HepG2 (cell line): Measurements from ENCODE around the gene ASF1B. TPM values are rescaled to one million over a fixed set of nuclear protein-coding genes. Genes with fewer than 3 reads are reported as not detected.

Source experiments
- AGO2 ChIP-seq: fragments of 200-400 bp; formaldehyde crosslinking; optimal IDR thresholded peaks from 2 replicates; pipeline ENCODE3; 2017; ENCODE audit warnings: mild to moderate bottlenecking, low read depth, low read length, moderate library complexity
- EHMT2 ChIP-seq: fragments of 200-600 bp; sonication (generic); IDR thresholded peaks from 2 replicates; pipeline ENCODE4 v1.7.0; 2017; ENCODE audit warnings: antibody characterized with exemption, low read depth, low read length, borderline replicate concordance
- ETV6 ChIP-seq: sonication (generic); formaldehyde crosslinking; conservative IDR thresholded peaks from 2 replicates; pipeline ENCODE4 v1.4.0; 2020; ENCODE audit warnings: missing genetic modification reagents
- HIVEP1 ChIP-seq: sonication (generic); formaldehyde crosslinking; IDR thresholded peaks from 2 replicates; pipeline ENCODE4 v1.4.0; 2020; ENCODE audit warnings: mild to moderate bottlenecking, missing genetic modification reagents
- MBNL3 ChIP-seq: fragments of 250-450 bp; sonication (Bioruptor Pico); conservative IDR thresholded peaks from 2 replicates; pipeline ENCODE4 v1.8.0; 2022; ENCODE audit warnings: mild to moderate bottlenecking, inconsistent platforms
- NCOA5 ChIP-seq: sonication (generic); formaldehyde crosslinking; IDR thresholded peaks from 2 replicates; pipeline ENCODE4 v1.4.0; 2020; ENCODE audit warnings: missing genetic modification reagents
- NFRKB ChIP-seq: fragments of 450-650 bp; IDR thresholded peaks from 2 replicates; pipeline ENCODE4 v1.6.1; 2017
- ONECUT2 ChIP-seq: sonication (generic); formaldehyde crosslinking; IDR thresholded peaks from 2 replicates; pipeline ENCODE4 v1.4.0; 2020; ENCODE audit warnings: missing genetic modification reagents
- POLR2G ChIP-seq: fragments of 200-400 bp; formaldehyde crosslinking; IDR thresholded peaks from 2 replicates; pipeline ENCODE4 v1.6.1; 2018; ENCODE audit warnings: mild to moderate bottlenecking, low read depth, low read length, moderate library complexity
- SETDB1 ChIP-seq: sonication (generic); formaldehyde crosslinking; IDR thresholded peaks from 2 replicates; pipeline ENCODE4 v1.5.1; 2020; ENCODE audit warnings: missing genetic modification reagents, mild to moderate bottlenecking, borderline replicate concordance
- SMAD1 ChIP-seq: sonication (generic); formaldehyde crosslinking; IDR thresholded peaks from 2 replicates; pipeline ENCODE4 v1.4.0; 2020; ENCODE audit warnings: missing genetic modification reagents, low read depth, mild to moderate bottlenecking, borderline replicate concordance
- SNRNP70 ChIP-seq: fragments of 200-400 bp; formaldehyde crosslinking; IDR thresholded peaks from 2 replicates; pipeline ENCODE4 v1.6.1; 2017; ENCODE audit warnings: mild to moderate bottlenecking, low read depth, low read length, moderate library complexity
- SP140L ChIP-seq: sonication (generic); formaldehyde crosslinking; IDR thresholded peaks from 2 replicates; pipeline ENCODE4 v1.4.0; 2020; ENCODE audit warnings: missing genetic modification reagents, borderline replicate concordance
- TARDBP ChIP-seq: sonication (generic); formaldehyde crosslinking; IDR thresholded peaks from 2 replicates; pipeline ENCODE4 v1.8.0; 2022; ENCODE audit warnings: mild to moderate bottlenecking, missing genetic modification reagents
- TP53 ChIP-seq: sonication (generic); formaldehyde crosslinking; conservative IDR thresholded peaks from 2 replicates; pipeline ENCODE4 v1.4.0; 2020; ENCODE audit warnings: missing genetic modification reagents
- ZNF124 ChIP-seq: sonication (generic); formaldehyde crosslinking; IDR thresholded peaks from 2 replicates; pipeline ENCODE4 v1.4.0; 2020; ENCODE audit warnings: missing genetic modification reagents
- ZNF234 ChIP-seq: sonication (generic); formaldehyde crosslinking; conservative IDR thresholded peaks from 2 replicates; pipeline ENCODE4 v1.5.1; 2020; ENCODE audit warnings: mild to moderate bottlenecking, missing genetic modification reagents
- ZNF264 ChIP-seq: sonication (generic); formaldehyde crosslinking; IDR thresholded peaks from 2 replicates; pipeline ENCODE4 v1.4.0; 2020; ENCODE audit warnings: missing genetic modification reagents
- ZNF276 ChIP-seq: sonication (generic); formaldehyde crosslinking; IDR thresholded peaks from 2 replicates; pipeline ENCODE4 v1.4.0; 2020; ENCODE audit warnings: mild to moderate bottlenecking, low read depth, missing genetic modification reagents
- ZNF556 ChIP-seq: sonication (generic); formaldehyde crosslinking; IDR thresholded peaks from 2 replicates; pipeline ENCODE4 v1.4.0; 2020; ENCODE audit warnings: mild to moderate bottlenecking, missing genetic modification reagents, borderline replicate concordance
- ZNF558 ChIP-seq: sonication (generic); formaldehyde crosslinking; IDR thresholded peaks from 2 replicates; pipeline ENCODE4 v1.9.0; 2022; ENCODE audit warnings: mild to moderate bottlenecking, missing genetic modification reagents, borderline replicate concordance
- ZNF569 ChIP-seq: sonication (generic); formaldehyde crosslinking; IDR thresholded peaks from 2 replicates; pipeline ENCODE4 v1.5.0; 2020; ENCODE audit warnings: mild to moderate bottlenecking, missing genetic modification reagents, moderate library complexity, borderline replicate concordance
- ZNF713 ChIP-seq: sonication (generic); formaldehyde crosslinking; IDR thresholded peaks from 2 replicates; pipeline ENCODE4 v1.4.0; 2020; ENCODE audit warnings: mild to moderate bottlenecking, missing genetic modification reagents
- polyA plus RNA-seq, 8 experiments: library from polyadenylated mRNA; depleted of rRNA in 3 of 8; stranded (reverse) in 7 of 8; unstranded in 1 of 8; fragments of >200 nt; fragmentation: Illumina TruSeq in 4 of 8; extraction: Trizol in 4 of 8; gene quantifications; 2 replicates each; pipeline versions ENCODE4 v1.2.1 to v1.2.3, GENCODE V29; 2011 to 2016; ENCODE audit warnings: low read depth in 4 of 8, missing spikeins in 1 of 8, mixed read lengths in 1 of 8; ENCODE audit not compliant: insufficient read depth in 1 of 8
- total RNA-seq, 5 experiments: library from RNA; depleted of rRNA; stranded (reverse); fragments of >200 nt; fragmentation: Illumina TruSeq; extraction: Trizol; gene quantifications; 2 replicates each; pipeline ENCODE4 v1.2.3, GENCODE V29; 2016; ENCODE audit warnings: low read depth in 1 of 5
- TF ChIP-seq, protein P1 (sequence below): sonication (generic); formaldehyde crosslinking; IDR thresholded peaks from 2 replicates; pipeline ENCODE4 v1.5.1; 2020; ENCODE audit warnings: mild to moderate bottlenecking, missing genetic modification reagents, borderline replicate concordance

The ASF1B gene
- total and polyA plus RNA-seq, 2 of the 13 experiments (the other 11 are each of a cell fraction or from before 2014, with no cell fraction given): 18.2 to 24.8 TPM

DNA sequence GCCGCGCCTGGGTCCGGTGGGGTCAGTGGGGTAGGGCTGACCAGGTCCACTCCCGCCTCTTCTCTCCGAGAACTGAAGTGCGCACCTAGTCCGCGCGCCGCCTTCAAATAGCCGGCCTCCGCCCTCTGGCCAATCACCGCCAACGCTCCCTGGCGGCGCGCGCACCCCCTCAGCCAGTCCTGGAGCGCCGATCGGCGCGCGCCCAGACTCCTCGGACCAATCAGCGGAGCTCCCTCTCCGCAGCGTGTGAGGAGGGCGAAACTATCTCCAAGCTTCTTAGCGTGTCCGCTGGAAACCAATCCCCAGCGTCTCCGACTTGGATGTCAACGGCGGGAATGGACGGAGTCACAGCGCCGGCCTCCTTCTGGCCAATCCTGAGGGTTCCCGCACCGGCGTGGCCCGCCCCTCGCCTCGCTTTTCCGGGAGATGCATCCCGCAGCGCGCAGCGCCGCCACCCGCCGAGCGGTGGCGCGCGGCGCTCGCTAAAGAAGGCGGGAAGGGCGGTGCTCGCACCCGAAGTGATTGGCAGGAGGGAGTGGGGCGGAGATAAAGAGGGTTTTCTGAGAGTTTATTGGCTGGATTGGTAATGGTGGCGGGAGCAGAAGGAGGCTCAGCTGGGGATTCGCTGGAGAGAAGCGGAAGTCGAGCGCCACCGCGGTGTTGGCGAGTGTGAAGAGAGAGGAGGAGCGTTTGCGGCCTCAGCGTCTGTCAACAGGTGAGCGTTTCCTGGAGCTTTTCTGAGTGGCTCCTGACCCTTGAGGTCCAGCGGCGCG is at the start of gene ASF1B (continued):
- TF ChIP-seq AGO2 (no peak), ZNF713 (CRISPR knock-in tag) (no peak), ZNF558 (no peak), ZNF234 (CRISPR knock-in tag) (0 out of 2 replicates have a peak, but pooled peaks have one; percentile 53), SP140L (no peak), ZNF569 (CRISPR knock-in tag) (peak; percentile 87; the same call in 1 of the 2 replicates), HIVEP1 (CRISPR knock-in tag) (peak; percentile 44; the same call in 1 of the 2 replicates), SNRNP70 (no peak), NCOA5 (CRISPR knock-in tag) (no peak), EHMT2 (no peak), SMAD1 (CRISPR knock-in tag) (no peak), NFRKB (no peak), SETDB1 (CRISPR knock-in tag) (no peak), ETV6 (no peak; the same call in 1 of the 2 replicates), TARDBP (CRISPR knock-in tag) (peak; percentile 52), TP53 (CRISPR knock-in tag) (no peak; the same call in 1 of the 2 replicates), ZNF276 (CRISPR knock-in tag) (peak; percentile 83; the same call in 1 of the 2 replicates), ZNF124 (no peak), MBNL3 (CRISPR knock-in tag) (no peak), ONECUT2 (no peak), ZNF264 (no peak), POLR2G (peak; percentile 79), ZNF556 (CRISPR knock-in tag) (peak; percentile 20; the same call in 1 of the 2 replicates)
- TF ChIP-seq, protein P1, sequence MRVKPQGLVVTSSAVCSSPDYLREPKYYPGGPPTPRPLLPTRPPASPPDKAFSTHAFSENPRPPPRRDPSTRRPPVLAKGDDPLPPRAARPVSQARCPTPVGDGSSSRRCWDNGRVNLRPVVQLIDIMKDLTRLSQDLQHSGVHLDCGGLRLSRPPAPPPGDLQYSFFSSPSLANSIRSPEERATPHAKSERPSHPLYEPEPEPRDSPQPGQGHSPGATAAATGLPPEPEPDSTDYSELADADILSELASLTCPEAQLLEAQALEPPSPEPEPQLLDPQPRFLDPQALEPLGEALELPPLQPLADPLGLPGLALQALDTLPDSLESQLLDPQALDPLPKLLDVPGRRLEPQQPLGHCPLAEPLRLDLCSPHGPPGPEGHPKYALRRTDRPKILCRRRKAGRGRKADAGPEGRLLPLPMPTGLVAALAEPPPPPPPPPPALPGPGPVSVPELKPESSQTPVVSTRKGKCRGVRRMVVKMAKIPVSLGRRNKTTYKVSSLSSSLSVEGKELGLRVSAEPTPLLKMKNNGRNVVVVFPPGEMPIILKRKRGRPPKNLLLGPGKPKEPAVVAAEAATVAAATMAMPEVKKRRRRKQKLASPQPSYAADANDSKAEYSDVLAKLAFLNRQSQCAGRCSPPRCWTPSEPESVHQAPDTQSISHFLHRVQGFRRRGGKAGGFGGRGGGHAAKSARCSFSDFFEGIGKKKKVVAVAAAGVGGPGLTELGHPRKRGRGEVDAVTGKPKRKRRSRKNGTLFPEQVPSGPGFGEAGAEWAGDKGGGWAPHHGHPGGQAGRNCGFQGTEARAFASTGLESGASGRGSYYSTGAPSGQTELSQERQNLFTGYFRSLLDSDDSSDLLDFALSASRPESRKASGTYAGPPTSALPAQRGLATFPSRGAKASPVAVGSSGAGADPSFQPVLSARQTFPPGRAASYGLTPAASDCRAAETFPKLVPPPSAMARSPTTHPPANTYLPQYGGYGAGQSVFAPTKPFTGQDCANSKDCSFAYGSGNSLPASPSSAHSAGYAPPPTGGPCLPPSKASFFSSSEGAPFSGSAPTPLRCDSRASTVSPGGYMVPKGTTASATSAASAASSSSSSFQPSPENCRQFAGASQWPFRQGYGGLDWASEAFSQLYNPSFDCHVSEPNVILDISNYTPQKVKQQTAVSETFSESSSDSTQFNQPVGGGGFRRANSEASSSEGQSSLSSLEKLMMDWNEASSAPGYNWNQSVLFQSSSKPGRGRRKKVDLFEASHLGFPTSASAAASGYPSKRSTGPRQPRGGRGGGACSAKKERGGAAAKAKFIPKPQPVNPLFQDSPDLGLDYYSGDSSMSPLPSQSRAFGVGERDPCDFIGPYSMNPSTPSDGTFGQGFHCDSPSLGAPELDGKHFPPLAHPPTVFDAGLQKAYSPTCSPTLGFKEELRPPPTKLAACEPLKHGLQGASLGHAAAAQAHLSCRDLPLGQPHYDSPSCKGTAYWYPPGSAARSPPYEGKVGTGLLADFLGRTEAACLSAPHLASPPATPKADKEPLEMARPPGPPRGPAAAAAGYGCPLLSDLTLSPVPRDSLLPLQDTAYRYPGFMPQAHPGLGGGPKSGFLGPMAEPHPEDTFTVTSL: no peak
